Natural killer cell (primary cell): ENCODE data around the gene FSTL4. TPM values are rescaled to one million over a fixed set of nuclear protein-coding genes. Genes with fewer than 3 reads are reported as not detected.

Experiments used
- ATAC-seq, 3 donors: fragments of 150-1000 bp in 2 of 3; fragments of 200-7000 bp in 1 of 3; cut with Tn5 transposase; 1 replicate in 1 of 3; 2 replicates in 2 of 3; pipeline ENCODE4 v1.10.0; 2021; ENCODE audit warnings: mild to moderate bottlenecking in 2 of 3, moderate library complexity in 2 of 3
- DNase-seq, 2 donors: peaks; one replicate each; pipeline versions ENCODE4 v3.0.0 to v3.0.0-alpha.2; 2013 to 2021; ENCODE audit warnings: mixed read lengths in 1 of 2
- H3K27ac ChIP-seq: one replicate; pipeline ENCODE4 v1.5.1; 2013; ENCODE audit warnings: mild to moderate bottlenecking, low read length
- H3K27me3 ChIP-seq: one replicate; pipeline ENCODE4 v1.6.1; 2013; ENCODE audit warnings: low read length; ENCODE audit not compliant: control insufficient read depth, insufficient read depth
- H3K36me3 ChIP-seq: one replicate; pipeline ENCODE4 v1.6.1; 2013; ENCODE audit warnings: low read length; ENCODE audit not compliant: control insufficient read depth, insufficient read depth
- H3K4me1 ChIP-seq: one replicate; pipeline ENCODE4 v1.6.1; 2013; ENCODE audit warnings: low read length; ENCODE audit not compliant: control insufficient read depth, insufficient read depth
- H3K4me3 ChIP-seq: one replicate; pipeline ENCODE4 v1.5.1; 2013; ENCODE audit warnings: low read length
- H3K9me3 ChIP-seq: one replicate; pipeline ENCODE4 v1.6.1; 2013; ENCODE audit warnings: low read length; ENCODE audit not compliant: control insufficient read depth, insufficient read depth
- H3K27ac Mint-ChIP-seq, 2 donors: one replicate each; pipeline ENCODE4 v1.8.0; 2022; ENCODE audit warnings: mild to moderate bottlenecking in 2 of 2, mixed read lengths in 2 of 2, moderate library complexity in 1 of 2
- H3K27me3 Mint-ChIP-seq, 2 donors: one replicate each; pipeline ENCODE4 v1.8.0; 2022; ENCODE audit warnings: low read depth in 2 of 2, mixed read lengths in 2 of 2
- H3K36me3 Mint-ChIP-seq: one replicate; pipeline ENCODE4 v1.8.0; 2022; ENCODE audit warnings: mixed read lengths
- H3K4me1 Mint-ChIP-seq, 2 donors: one replicate each; pipeline ENCODE4 v1.8.0; 2022; ENCODE audit warnings: mixed read lengths in 2 of 2
- H3K4me3 Mint-ChIP-seq: one replicate; pipeline ENCODE4 v1.8.0; 2022; ENCODE audit warnings: mild to moderate bottlenecking, moderate library complexity, mixed read lengths
- H3K9me3 Mint-ChIP-seq, 2 donors: one replicate each; pipeline ENCODE4 v1.8.0; 2022; ENCODE audit warnings: mixed read lengths in 2 of 2
- CTCF ChIP-seq: fragments of 200-600 bp; IDR thresholded peaks from one replicate; pipeline ENCODE4 v1.8.0; 2022; ENCODE audit warnings: antibody characterized with exemption
- WGBS: methylation state at CpG from one replicate; pipeline ENCODE4 v1.1.7; 2013; ENCODE audit warnings: missing lambda C conversion rate; ENCODE audit not compliant: insufficient coverage; 5-methylcytosine and 5-hydroxymethylcytosine counted together
- intact Hi-C: fragments of 100-400 bp; cut with micrococcal nuclease; formaldehyde crosslinking; loops from one replicate; pipeline ENCODE4 v1.14.2; 2022
- total RNA-seq, 4 donors: library from RNA; stranded (reverse); fragments of 120-200 nt in 1 of 4; gene quantifications; one replicate each; pipeline versions ENCODE4 v1.2.3 to v1.2.4, GENCODE V29; 2013 to 2022

FSTL4 gene
- total RNA-seq, 3 donors from 2014 or later (not counting 1 experiment from before 2014, with no cell fraction given): 0.11 to 0.75 (median 0.55) TPM

DNA sequence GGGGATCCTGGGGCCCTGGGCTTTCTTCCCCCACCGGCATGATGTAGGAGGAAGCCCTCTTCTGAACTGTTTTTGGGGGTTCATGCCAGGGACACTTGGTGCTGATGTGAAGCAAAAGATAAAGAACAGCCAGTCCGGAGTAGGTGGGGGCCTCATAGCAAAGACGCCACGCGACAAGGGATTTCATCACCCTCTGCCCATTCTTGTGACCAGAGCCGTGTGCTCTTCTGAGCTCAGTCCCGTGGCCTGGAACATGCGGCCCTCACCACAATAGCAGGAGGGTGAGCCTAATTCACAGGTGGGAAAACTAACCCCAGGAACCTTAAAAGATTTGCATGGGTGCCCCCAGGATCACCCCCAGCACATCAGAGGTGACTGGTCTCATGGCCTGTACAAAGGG lies 334.6 kb downstream of the FSTL4 start:
- H3K4me1 Mint-ChIP-seq: no peaks in the 10 kb centered on the region
- no peaks in the 10 kb centered on the region for H3K36me3 Mint-ChIP-seq
- no peaks in the 10 kb centered on the region for H3K9me3 ChIP-seq
- H3K4me1 ChIP-seq: no peaks in the 10 kb centered on the region
- H3K4me3 ChIP-seq: no peak overlapping the region
- no peaks in the 10 kb centered on the region for H3K27me3 ChIP-seq
- TF ChIP-seq CTCF: no peak
- 86% methylated on average over 8 of the region's 8 CpGs for WGBS
- intact Hi-C loops: no loop called here
- no peaks in the 10 kb centered on the region for H3K36me3 ChIP-seq
- DNase-seq: no peak
- no peak overlapping the region for H3K27ac Mint-ChIP-seq
- H3K9me3 Mint-ChIP-seq: no peaks in the 10 kb centered on the region
- H3K4me3 Mint-ChIP-seq: no peak overlapping the region
- no peak overlapping the region for H3K27ac ChIP-seq
- no peaks in the 10 kb centered on the region for H3K27me3 Mint-ChIP-seq
- no peak for ATAC-seq

DNA sequence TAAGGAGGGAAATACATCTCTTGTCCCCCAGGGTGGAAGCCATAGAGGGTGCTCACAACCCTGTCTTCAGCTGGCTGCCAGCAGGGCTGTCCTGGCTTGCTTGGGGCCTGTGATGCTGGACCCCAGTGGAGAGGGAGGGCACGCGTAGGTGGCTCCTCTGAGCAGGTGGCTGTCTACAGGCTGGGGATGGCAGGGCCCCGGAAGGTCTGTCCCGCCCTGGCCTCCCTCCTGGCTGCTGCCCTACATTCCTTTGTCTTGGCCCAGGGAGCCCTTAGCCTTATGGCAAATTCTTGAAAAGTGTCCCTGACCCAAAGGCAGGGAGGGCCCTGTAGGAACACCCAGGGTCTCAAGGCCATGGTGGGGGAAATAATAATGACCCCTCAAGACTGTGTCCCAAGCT lies 336.2 kb downstream of the FSTL4 start:
- no peaks in the 10 kb centered on the region for H3K4me1 Mint-ChIP-seq
- no peak overlapping the region for H3K4me3 Mint-ChIP-seq
- no peak for DNase-seq
- no peaks in the 10 kb centered on the region for H3K9me3 Mint-ChIP-seq
- no peak overlapping the region for H3K4me3 ChIP-seq
- no peaks in the 10 kb centered on the region for H3K27me3 ChIP-seq
- no peaks in the 10 kb centered on the region for H3K9me3 ChIP-seq
- WGBS: 89% methylated on average over 4 of the region's 4 CpGs
- no peak overlapping the region for H3K27ac ChIP-seq
- intact Hi-C loops: no loop called here
- H3K27me3 Mint-ChIP-seq: no peaks in the 10 kb centered on the region
- no peak for TF ChIP-seq CTCF
- no peak for ATAC-seq
- H3K4me1 ChIP-seq: no peaks in the 10 kb centered on the region
- no peaks in the 10 kb centered on the region for H3K36me3 ChIP-seq
- no peak overlapping the region for H3K27ac Mint-ChIP-seq
- H3K36me3 Mint-ChIP-seq: no peaks in the 10 kb centered on the region

DNA sequence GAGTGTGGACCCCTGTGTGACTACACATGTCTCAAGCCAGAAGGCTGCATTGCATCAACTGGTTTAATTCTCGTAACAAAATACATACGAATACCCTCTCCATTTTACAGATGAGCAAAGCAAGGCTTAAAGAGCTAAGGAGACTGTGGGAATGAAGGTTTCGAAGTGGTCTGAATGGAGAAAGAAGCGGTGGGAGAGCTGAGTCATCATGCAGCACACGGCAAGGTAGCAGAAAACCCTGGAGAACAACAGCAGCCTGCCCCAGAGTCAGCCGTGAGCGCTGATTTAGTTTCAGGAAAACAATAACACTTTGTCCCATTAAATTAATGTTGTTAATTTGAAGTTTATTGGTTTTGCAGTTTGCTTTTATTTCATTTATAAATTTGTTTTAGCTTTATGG lies 336.7 kb downstream of the FSTL4 start:
- Histone ChIP-seq H3K27me3 (no peaks in the 10 kb centered on the region), H3K36me3 (no peaks in the 10 kb centered on the region), H3K9me3 (no peaks in the 10 kb centered on the region), H3K4me1 (no peaks in the 10 kb centered on the region), H3K27ac (no peak overlapping the region), H3K4me3 (no peak overlapping the region)
- H3K27ac Mint-ChIP-seq: no peak overlapping the region
- TF ChIP-seq CTCF: no peak
- H3K4me1 Mint-ChIP-seq: no peaks in the 10 kb centered on the region
- no peaks in the 10 kb centered on the region for H3K9me3 Mint-ChIP-seq
- WGBS: 96% methylated on average over 5 of the region's 7 CpGs
- H3K4me3 Mint-ChIP-seq: no peak overlapping the region
- intact Hi-C loops: no loop called here
- no peak for ATAC-seq
- H3K36me3 Mint-ChIP-seq: no peaks in the 10 kb centered on the region
- no peaks in the 10 kb centered on the region for H3K27me3 Mint-ChIP-seq
- no peak for DNase-seq

DNA sequence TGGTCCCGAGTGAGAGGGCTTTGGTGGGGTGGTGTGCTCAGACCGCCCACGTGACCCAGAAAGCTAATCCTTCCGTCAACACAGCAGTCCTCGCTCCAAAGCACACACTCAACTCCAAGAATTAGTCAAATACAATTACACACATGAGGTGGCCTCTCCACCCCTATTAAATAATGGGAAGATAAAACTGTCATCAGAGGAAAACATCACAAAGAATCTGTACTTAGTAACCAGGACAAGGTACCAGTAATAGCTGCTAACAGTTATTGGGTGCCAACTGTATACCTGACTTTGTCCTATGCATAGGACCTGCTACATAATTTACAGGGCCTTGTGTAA lies 337.8 kb downstream of the FSTL4 start:
- DNase-seq (no peak), ATAC-seq (no peak)
- Mint-ChIP-seq H3K4me3 (no peak overlapping the region), H3K9me3 (no peaks in the 10 kb centered on the region), H3K4me1 (no peaks in the 10 kb centered on the region), H3K36me3 (no peaks in the 10 kb centered on the region), H3K27me3 (no peaks in the 10 kb centered on the region), H3K27ac (no peak overlapping the region)
- no peak overlapping the region for H3K27ac ChIP-seq
- no peaks in the 10 kb centered on the region for H3K27me3 ChIP-seq
- WGBS: 89% methylated on average over 1 of the region's 5 CpGs
- intact Hi-C loops: no loop called here
- no peaks in the 10 kb centered on the region for H3K36me3 ChIP-seq
- H3K9me3 ChIP-seq: no peaks in the 10 kb centered on the region
- H3K4me1 ChIP-seq: no peaks in the 10 kb centered on the region
- no peak for TF ChIP-seq CTCF
- no peak overlapping the region for H3K4me3 ChIP-seq
